ENCODE data around the gene COQ9.

COQ9 gene

DNA sequence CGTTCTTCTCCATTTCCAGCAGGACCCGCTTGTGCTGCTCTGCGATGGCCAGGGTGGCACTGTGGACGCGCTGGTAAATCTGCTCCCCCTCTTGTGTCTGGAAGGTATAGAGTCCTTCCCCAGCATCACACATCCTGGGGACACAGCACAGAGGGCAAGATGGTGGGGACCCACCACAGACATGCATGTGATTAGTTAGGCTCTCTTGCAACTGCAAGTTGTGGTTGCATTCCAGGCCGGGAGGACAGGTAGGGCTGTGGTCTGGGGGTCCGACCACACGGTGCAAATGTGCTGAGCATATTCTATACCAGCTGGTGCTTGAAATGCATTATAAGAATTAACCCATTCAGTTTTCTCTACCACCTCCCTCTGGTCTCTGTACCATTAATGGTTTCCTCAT, 26.6 kb downstream of the COQ9 start:
- no peak for DNase-seq

DNA sequence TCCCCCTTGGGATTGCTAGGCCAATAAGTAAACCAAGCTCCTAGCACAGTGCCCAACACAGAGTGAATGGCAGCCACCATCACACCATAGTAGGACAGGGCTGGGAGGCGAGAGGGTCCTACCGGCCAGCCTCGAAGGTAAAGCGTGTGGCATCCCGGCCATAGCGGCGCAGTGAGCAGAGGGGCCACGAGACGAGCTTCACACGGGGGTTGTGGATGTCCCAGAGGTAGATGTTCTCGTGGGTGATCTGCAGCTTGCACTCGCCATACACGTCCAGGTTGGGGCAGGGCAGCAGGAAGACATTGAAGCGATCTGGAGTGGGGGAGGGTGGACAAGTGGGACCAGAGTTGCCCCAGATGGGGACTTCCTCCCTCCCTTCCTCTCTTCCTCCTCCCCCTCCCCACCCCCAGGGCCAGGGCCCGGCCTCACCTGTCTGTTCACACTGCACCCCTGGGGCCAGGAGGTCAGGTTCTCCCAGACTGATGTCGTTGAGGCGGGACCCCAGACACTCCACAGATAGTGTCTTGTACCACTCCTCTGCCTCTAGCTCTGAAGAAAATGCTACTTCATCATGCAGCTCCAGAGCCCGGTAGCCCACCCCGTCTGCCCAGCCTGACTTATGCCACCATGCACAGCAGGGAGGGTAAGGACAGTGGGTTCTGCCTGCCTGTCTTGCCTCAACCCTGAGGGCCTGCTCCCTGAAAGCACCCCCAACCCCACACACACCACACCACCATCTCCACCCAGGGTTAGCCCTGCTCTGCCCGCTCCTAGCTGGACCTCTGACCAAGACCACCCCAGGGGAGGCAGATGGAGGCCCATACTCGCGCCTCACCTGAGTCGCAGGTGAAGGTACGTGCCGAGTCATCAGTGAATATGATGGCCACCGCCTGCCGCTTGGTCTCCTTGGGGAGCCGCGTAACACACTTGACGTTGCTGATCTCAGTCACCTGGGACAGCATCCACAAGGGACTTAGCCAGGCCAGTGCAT, 27.7 kb downstream of the COQ9 start:
- no peak for DNase-seq

DNA sequence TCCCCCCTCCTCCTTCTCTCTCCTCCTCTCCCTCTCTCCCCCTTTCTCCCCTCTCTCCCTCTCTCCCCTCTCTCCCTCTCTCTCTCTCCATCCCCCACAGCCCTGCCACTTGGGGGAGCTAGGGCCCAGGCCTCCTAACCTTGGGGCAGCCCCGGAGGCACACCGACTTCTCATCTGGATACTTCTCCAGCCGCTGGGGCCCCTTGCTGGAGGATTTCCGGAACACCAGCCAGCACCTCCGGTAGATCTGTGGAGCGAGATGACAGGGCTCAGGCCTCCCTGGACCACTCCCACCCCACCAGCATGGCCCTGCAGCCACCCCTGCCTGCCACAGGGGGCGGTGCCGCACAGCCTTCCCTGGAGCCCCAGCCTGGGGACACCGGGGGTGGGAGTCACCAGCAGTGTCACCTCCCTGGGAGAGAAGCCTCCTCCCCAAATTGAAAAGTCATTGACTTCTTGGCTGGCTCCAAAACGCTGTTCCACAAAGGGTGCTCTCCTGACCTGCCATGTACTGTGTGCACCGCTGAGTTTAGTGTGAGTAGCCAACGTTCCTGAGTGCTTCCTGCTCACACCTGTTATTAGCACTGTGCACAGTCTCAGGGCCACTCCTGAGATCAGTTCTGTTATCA, 28.5 kb downstream of the COQ9 start:
- no peak for DNase-seq

DNA sequence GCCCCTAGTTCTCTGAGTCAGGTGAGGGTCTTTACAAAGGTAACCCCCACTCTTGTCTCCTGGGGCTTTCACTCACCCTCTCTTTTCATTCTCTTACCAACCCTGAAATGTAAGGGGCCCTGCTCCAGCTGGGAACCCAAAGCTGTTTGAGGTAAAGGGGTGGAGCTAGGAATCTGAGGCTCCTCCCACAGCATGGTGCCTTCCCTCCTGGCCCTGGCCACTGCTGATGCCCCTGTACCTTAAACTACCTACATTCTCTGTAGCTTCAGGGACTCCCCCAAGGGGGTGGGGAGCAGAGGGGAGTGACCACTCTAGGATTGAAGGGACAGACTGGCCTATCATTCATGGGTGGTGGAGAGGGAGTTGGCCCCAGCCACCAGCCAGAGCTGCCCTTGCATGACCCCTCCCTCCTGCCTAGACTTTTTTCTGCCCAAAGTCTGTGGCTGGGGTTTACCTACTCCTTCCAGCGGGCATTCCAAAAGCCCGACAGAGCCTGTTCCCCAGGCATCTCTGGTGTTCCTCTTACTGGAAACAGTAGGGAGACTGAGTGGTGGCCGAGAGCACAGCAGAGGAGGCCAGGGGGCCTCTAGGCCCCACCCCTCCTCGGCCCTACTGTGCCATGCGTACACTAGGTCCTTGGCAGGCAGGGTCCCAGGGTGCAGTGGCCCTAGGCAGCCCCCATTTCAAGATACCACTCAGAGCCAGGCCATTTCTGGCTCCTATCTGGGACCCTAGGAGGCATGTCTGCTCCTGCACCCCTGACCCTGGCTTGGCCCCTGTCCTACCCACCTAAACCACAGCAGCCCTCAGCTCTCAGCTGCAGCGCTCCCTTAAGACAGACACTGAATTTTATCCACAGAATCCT, 29.5 kb downstream of the COQ9 start:
- no peak for DNase-seq

DNA sequence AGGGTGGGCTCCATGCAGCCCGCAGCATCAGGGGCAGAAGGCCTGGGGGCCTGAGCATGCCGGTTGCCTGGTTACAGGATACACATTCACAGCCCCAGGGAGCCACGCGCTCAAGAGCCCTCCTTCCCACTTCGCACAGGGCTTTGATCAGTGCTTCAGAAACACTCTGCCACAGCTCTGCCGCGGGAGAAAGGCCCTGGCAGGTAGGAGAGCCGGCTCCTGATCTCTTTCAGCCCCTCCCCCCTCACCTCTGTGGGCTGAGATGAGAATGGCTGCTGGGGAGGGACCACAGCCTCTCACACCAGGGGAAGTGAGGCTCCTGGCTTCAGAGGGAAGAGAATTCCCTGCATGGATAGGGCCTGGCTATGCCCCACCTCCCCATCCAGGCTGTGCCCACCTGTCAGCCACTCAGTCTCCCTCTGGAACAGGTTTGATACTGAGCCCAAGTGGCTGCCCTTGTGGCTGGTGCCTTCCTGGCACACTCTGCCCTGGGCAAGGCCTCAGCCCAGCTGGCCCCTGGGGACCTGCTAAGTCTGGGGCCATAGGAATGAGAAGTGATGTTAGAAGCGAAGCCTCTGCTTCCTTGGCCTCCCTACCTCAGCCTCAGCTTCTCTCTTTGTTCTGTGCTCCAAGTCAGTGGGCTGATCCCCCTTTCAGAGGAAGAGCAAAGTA, 30.4 kb downstream of the COQ9 start:
- DNase-seq, result peak; percentile 45

DNA sequence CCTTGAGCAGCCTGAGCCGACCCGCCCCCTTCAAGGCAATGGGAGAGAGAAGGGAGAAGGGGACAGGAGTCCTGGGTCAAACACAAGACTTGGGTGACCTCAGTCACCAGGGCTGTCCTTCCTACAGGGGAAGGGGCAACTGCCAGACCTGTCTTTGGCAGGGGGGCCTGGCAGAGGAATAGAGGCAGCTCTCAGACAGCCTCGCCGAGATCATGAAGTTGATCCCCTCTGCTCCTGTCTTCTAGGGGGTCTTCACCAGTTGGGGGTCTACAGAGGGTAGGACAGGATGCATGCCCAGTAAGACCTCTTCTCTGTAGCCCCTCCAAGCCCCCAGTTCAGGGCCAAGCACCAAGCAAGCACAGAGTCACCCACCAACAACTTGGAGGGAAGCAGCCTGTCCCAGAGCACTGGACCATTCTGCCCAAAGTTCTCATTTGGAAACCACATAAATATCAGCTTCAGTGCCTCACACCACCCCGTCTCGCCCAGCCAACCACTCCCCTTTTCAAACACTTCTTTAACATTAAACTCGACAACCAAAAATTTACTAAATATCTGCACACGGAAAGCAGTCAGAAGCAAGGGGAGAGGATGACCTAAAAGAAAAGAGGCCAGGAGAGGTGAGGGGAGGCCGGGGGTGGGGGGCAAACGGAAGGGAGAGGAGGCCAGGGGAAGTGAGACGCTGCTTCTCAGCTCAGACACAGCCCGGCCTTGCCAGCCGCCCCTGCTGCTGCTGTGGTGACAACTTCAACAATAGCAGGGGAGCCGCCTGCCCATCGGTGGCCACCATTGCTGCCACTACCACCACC, 31.3 kb downstream of the COQ9 start:
- DNase-seq, result no peak

DNA sequence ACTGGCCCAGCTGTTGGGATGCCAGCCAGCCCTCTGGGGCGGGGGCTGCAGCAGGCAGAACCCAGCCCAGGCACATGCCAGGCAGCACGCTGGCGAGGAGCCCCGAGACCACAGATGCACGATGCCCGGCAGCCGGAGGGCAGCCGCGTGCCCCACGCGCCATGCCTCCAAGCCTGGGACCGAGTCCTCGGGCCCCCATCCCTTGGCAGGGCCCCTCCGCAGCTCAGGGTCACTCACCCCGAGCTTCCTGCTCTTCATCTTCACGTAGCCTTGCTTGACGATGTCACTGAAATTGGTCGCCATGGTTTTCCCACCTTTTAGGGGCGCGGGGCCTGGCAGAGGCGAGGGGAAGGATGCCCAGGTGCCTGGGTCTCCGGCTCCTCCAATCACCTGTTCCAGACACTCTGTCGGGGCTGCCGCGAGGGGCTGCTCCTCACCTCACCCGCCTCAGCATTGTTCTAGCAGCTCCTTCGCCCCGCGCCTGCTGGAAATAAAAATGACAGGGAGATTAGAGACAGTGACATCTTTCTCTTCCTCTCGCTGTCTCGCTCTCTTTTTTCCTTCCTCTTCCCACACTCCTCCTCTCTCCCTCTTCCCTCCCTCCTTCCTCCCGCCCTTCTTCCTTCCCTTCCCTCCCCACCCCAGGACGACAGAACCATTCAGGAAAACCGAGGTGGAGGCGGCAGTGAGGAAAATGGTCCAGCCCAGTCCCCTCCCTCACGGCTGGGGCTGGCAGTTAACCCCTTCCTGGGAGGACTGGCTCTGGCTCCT, 32.1 kb downstream of the COQ9 start:
- no peak for DNase-seq

DNA sequence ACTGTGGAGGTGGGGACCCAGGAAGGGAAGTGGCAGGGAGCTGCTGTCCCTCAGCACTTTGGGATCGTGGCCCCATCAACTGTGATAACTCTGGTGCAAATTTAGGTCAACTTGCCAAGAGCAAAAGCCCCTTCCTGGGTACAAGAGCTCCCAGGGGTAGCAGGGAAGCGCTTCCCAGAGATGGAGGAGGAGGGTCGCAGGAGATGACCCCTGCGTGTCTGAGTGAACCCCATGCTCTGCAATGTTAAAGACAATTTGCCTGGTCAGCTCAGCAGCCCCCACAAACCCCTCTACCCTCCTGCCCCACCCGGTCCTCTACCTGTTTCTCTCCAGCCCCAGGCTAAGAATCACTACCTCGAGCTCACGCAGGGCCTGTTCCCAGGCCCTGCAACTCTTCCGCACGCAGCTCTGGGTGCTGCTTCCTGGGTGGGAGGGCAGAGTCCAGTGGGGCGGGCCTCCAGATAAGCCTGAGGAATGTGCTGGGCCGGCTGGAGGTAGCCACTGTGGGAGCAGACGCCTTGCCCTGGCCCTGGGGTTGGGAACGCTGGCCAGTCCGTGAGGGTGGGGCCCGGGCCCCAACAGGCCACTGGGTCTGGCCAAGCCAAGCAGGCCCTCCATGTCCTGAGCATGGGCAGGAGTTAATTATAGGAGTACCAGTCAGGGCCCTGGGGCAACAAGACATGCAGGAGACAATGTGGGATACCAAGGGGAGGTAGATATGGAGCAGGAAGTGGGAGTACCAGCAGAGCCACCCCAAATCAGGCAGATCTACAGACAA, 32.9 kb downstream of the COQ9 start:
- DNase-seq, result no peak

DNA sequence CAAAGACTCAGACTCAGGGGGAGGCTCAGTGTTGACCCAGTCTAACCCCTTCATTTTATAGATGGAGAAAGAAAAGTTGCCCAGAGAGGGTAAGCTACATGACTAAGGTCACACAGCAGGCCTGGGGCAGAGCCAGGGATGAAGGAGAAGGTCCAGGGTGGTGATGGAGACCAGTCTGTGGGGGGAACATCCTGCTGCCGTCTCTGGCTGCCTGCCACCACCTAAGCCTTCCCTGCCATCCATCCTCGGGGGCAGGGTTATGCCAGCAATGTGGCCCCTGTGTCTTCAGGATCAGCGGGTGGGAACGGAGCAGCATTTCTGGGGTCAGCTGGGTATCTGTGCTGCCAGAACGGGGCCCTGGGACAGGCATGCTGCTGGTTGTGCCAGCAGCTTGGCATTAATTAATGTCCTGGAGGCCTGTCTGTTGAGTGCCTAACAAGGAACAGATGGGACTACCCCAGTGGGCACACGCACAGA, 33.5 kb downstream of the COQ9 start:
- no peak for DNase-seq

DNA sequence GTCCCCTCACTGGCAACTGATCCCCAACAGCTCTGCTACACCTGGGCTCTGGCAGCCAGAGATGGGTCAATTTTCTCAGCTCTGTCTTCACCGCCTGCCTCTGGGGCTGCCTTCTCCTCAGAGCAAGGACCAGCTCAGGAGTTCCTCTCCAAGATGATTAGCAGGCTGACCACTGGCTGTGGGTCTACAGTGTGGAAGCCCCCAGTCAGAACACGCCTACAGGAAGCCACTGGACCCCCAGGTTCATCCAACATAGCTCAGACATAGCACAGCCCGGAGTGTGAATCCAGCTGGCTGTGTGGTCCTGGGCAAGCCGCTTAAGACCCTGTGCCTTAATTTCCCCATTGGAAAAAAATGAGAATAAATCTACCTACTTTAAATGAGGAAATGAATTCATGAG, 34.1 kb downstream of the COQ9 start:
- no peak for DNase-seq

DNA sequence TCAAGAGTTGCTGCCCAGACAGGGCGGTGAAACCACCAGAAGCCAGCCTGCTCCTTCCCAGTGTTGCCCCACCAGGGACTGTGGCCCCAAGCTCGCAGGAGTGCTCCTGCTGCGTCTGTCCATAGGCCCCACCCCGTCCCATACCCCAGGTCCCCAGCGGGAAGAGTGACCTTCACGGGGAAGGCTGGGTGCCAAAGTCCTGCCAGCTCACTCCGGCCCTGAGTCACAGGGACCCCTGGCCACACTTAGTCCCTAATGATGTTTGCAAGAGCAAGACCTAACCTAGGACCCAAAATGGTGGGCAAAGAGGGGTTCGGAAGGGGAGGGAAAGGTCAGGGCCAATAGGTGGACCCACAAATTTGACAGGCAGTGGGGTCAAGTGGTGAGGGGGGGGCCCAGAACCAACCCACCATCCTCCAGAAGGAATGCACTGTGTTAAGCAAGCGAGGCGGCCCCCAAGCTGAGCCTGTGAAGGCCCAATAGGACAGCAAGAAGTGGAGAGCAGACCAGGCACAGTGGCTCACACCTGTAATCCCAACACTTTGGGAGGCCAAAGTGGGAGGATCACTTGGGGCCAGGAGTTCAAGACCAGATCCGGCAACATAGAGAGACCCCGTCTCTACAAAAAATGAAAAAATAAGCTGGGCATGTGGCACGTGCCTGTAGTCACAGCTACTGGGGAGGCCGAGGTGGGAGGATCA, 35.7 kb downstream of the COQ9 start:
- DNase-seq, result no peak

DNA sequence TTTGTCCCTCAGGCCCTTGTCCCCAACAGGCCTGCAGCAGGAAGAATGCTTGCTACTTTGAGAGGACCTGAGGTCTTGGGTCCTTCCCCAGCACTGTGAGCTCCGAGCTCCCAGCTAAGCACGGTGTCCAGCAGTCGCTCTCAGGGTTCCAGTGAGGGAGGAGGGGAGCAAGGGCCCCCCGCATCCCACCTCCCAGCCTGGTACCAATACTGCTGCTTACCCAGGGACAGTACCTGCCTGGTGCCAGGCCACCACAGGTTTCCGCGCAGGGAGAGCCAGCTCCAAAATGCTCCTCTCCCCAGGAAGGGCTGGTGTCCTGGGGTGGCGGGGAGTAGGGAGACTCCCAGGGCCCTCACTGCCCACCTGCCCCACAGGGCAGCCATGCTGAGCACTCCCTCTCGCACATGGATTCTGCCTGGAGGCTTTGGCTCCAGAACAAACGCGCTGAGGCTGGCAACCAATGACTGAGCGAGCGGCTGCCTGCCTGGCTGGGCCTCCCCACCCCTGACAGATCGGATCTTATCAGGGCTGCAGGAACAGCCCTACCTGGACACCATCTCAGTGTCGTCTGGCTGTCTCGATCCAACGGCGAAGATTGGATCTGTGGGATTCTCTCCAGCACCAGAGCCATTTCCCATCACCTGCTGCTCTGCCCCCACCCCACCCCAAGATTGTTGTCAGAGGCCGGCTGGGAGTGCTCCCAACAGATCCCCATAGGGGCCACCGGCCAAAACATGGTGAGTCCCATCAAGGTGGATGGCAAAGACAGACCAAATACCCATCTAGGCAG, 36.6 kb downstream of the COQ9 start:
- DNase-seq, result no peak

DNA sequence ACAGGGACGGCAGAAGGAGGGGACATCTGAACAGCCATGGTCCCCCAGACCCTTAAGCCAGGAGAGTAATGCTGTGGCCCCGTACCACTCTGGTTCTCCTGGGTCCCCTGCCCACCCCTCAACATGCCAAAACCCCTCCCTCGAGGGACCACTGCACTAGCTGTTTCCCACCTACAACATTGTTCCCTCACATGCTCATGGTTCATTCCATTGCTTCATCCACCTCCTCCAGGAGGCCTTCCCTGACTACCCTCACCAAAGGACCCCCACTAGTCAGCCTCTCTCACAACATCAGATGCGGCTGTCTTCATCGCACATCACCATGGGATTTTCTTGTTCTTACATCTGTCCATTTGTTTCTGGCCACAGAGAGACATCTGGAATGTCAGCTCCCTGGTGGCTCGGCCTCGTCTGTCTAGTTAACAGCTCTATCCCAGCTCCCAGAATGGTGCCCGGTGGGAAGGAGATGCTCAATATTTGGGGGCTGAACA, 37.3 kb downstream of the COQ9 start:
- no peak for DNase-seq

DNA sequence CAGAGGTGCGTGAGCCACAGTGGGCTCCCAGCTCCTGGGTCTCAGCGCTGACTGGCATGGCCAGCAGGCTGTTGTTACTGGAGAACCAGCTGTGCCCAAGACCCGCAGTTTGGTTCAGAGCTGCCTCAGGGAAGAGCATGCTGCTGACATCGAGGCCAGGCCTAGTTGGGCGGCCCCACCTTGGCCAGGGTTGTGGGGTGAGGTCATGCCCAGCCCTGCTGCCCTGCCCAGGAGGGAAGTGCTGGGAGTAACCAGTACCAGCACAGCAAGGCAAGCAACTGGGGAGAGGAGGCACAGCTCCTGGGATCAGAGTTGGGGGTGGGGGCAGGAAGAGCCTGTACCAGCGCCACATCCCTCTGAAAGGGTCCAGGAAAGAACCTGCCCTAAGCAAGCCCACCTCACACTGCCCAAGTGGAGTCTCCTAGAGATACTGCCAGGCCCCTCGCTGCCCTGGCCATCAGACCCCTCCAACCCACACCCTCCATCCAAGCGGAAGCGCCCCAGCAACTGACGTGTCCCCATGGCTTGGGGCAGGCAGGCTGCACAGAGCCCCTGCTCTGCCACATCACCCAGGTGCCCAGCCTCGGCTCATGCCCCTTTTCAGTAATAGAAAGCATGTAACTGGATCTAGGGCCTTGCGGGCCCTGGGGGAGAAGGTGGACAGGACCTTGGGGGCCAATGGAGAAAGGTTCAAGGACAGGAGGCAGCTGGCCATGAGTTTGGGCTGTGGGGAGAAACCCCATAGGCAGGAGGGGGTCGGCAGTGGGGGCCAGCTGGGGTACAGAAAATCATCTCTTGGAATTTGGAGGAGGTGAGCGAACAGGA, 38.0 kb downstream of the COQ9 start:
- DNase-seq, result no peak

DNA sequence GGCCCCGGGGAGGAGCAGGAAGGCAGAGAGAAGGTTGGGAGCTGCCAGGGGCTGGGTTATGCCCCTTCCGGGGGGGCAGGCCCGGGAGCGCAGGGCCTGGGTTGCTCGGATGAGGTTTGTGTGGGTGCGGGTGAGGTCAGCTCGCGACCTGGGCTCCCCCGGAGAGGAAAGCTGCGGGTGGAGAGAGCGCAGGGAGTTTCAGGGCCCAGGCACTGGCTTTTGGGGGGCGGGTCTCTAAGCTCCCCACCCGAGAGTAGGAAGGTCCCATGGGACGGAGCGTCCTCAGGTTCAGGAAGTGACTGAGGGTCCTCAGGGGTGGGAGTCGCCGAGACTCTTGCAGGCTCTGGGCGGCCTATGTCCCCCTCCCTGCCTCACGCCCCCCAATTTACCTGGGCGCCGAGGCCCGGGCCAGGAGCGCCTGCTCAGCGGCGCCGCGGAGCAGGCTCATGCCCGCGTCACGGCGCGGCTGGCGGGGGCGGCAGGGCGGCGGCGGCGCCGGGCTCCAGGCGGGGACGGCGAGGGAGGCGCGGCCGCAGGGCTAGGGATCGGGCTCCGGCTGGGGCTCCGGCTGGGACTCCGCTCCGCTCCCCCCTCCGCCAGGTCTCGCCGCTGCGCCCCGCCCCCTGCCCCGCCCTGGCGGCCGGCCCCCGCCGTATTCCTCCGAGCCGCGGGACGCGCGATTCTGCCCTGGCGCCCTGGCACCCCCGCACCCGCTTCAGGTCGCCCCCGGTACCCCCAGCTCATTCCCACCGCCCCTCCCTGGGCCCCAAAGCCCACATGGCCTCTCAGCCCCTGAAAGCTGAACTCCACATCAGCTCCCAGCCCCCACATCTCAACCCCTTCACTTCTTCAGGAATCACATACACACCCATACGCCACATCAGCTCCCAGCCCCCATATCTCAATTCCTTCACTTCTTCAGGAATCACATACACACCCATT, 38.9 kb downstream of the COQ9 start, which contains the start of gene DOK4:
DOK4 (minus strand) TSS at position 578 of the 942 bp plus-strand sequence. CDS start 6,986 bp downstream, outside the sequence.
- DNase-seq, result peak; percentile 44
